Bronchial epithelial cell (primary cell): ENCODE measurements around the gene SLAIN2. TPM values are rescaled to one million over a fixed set of nuclear protein-coding genes. Genes with fewer than 3 reads are reported as not detected.

Experiments
- DNase-seq: peaks from one replicate; pipeline ENCODE4 v3.0.0-alpha.2; 2010; ENCODE audit warnings: low read depth
- FAIRE-seq: peaks from 2 replicates; lab custom pipeline; 2011; peaks lifted over from hg19 to GRCh38; lab: Jason Lieb, UNC
- H3K27me3 ChIP-seq: 2 replicates; pipeline ENCODE4 v1.5.1; 2011; ENCODE audit warnings: low read length; ENCODE audit not compliant: control insufficient read depth, insufficient read depth
- H3K36me3 ChIP-seq: 2 replicates; pipeline ENCODE4 v1.5.1; 2011; ENCODE audit warnings: low read length; ENCODE audit not compliant: control insufficient read depth, insufficient read depth
- H3K4me3 ChIP-seq: 2 replicates; pipeline ENCODE4 v1.5.1; 2011; ENCODE audit warnings: mild to moderate bottlenecking, low read depth, low read length, control low read depth
- CTCF ChIP-seq: IDR thresholded peaks from 2 replicates; pipeline ENCODE4 v1.5.1; 2011; ENCODE audit warnings: mild to moderate bottlenecking, moderate library complexity, low read length, control low read depth, inconsistent platforms; ENCODE audit not compliant: insufficient read depth, severe bottlenecking
- total RNA-seq: library from RNA; depleted of rRNA; stranded (reverse); fragments of >200 nt; gene quantifications from 2 replicates; pipeline ENCODE4 v1.2.1, GENCODE V29; 2014

SLAIN2 gene
- total RNA-seq, 1 donor from 2014 or later, result 28.7 TPM

GRCh38 chr4:48467442-48467841, 126.1 kb downstream of the SLAIN2 start:
- Histone ChIP-seq H3K36me3 (no peaks in the 10 kb centered on the region), H3K4me3 (no peak overlapping the region), H3K27me3 (peaks cover 6% of the 10 kb centered on the region)
- no peak for DNase-seq
- no peak for FAIRE-seq
- no peak for TF ChIP-seq CTCF

GRCh38 chr4:48467891-48468290, 126.6 kb downstream of the SLAIN2 start:
- Histone ChIP-seq H3K36me3 (no peaks in the 10 kb centered on the region), H3K27me3 (peaks cover 6% of the 10 kb centered on the region), H3K4me3 (no peak overlapping the region)
- FAIRE-seq (no peak), DNase-seq (no peak)
- no peak for TF ChIP-seq CTCF

- no peak for TF ChIP-seq CTCF
- H3K4me3 ChIP-seq, result no peak overlapping the region
- no peaks in the 10 kb centered on the region for H3K36me3 ChIP-seq
- no peak for FAIRE-seq
- no peak for DNase-seq
- H3K27me3 ChIP-seq, result peaks cover 6% of the 10 kb centered on the region
Observed at GRCh38 chr4:48470137-48470536, 128.8 kb downstream of the SLAIN2 start.

- TF ChIP-seq CTCF, result no peak
- H3K36me3 ChIP-seq, result no peaks in the 10 kb centered on the region
- DNase-seq (no peak), FAIRE-seq (no peak)
- no peak overlapping the region for H3K4me3 ChIP-seq
- H3K27me3 ChIP-seq, result peaks cover 6% of the 10 kb centered on the region
Observed at GRCh38 chr4:48470570-48470969, 129.2 kb downstream of the SLAIN2 start.

GRCh38 chr4:48472794-48473193, 131.5 kb downstream of the SLAIN2 start:
- peaks cover 6% of the 10 kb centered on the region for H3K27me3 ChIP-seq
- H3K4me3 ChIP-seq, result no peak overlapping the region
- no peak for DNase-seq
- H3K36me3 ChIP-seq, result no peaks in the 10 kb centered on the region
- TF ChIP-seq CTCF, result no peak
- no peak for FAIRE-seq

- Histone ChIP-seq H3K36me3 (no peaks in the 10 kb centered on the region), H3K27me3 (peaks cover 2% of the 10 kb centered on the region), H3K4me3 (no peak overlapping the region)
- FAIRE-seq (no peak), DNase-seq (no peak)
- TF ChIP-seq CTCF, result no peak
Observed at GRCh38 chr4:48475770-48476169, 134.4 kb downstream of the SLAIN2 start.

Other genes with a start within 250 kb of the SLAIN2 start
- under 0.01 and 0.13 TPM in 2 replicates for gene TXK, start 207.3 kb upstream of the SLAIN2 start, total RNA-seq
- gene TEC, start 71.7 kb upstream of the SLAIN2 start, total RNA-seq, result 0.53 and 2.8 TPM in 2 replicates
- 0.13 TPM in 1 of 2 replicates, not detected in the other for gene SLC10A4, start 141.8 kb downstream of the SLAIN2 start, total RNA-seq
- gene ZAR1, start 148.7 kb downstream of the SLAIN2 start, total RNA-seq, result under 0.01 TPM in 1 of 2 replicates, not detected in the other